NAMALWA (cell line): ENCODE measurements around the gene TTC31.
A peak's percentile ranks its signal among the peaks of the same experiment; 100 is the strongest.
"Not testable (repeated sequence)": the region's sequence is repeated elsewhere in the genome, so short reads cannot be mapped to it uniquely, and the experiment has no call there.

Experiments
- DNase-seq: peaks from one replicate; pipeline ENCODE4 v3.0.0-alpha.2; 2015; ENCODE audit warnings: low spot score

The TTC31 gene

GRCh38 chr2:74482801-74483674, at the start of gene TTC31, which contains the start of gene CCDC142:
TSS of gene TTC31 (plus strand) at chr2:74483081. CDS start at chr2:74483096, 15 bp downstream.
TSS of gene CCDC142 (minus strand) at chr2:74482998. CDS start at chr2:74482837, 161 bp downstream.
- peak; percentile 95 for DNase-seq

GRCh38 chr2:74436111-74436805, 46.6 kb upstream of the TTC31 start:
- DNase-seq, result no peak

- no peak for DNase-seq
Measured at GRCh38 chr2:74436848-74437695, 45.8 kb upstream of the TTC31 start.

- no peak for DNase-seq
Measured at GRCh38 chr2:74438248-74438647, 44.6 kb upstream of the TTC31 start.

- DNase-seq, result no peak
Measured at GRCh38 chr2:74439373-74439772, 43.5 kb upstream of the TTC31 start.

GRCh38 chr2:74439803-74440377, 43.0 kb upstream of the TTC31 start:
- DNase-seq, result no peak

- peak; percentile 74 for DNase-seq
Measured at GRCh38 chr2:74440378-74441169, 42.3 kb upstream of the TTC31 start.

GRCh38 chr2:74441170-74441689, 41.7 kb upstream of the TTC31 start:
- no peak for DNase-seq

GRCh38 chr2:74441690-74442482, 41.0 kb upstream of the TTC31 start, which contains the start of gene RTKN:
TSS of gene RTKN (minus strand) at chr2:74441937. CDS start at chr2:74441816, 121 bp downstream.
- no peak for DNase-seq

GRCh38 chr2:74442483-74443297, 40.2 kb upstream of the TTC31 start:
- not testable (repeated sequence) for DNase-seq

- DNase-seq, result no peak
Measured at GRCh38 chr2:74444498-74445318, 38.2 kb upstream of the TTC31 start.

GRCh38 chr2:74447230-74447999, 35.5 kb upstream of the TTC31 start:
- DNase-seq, result no peak

- no peak for DNase-seq
Measured at GRCh38 chr2:74448771-74449170, 34.1 kb upstream of the TTC31 start.

- DNase-seq, result no peak
Measured at GRCh38 chr2:74450570-74451190, 32.2 kb upstream of the TTC31 start.

GRCh38 chr2:74454654-74455511, 28.0 kb upstream of the TTC31 start, which contains the start of gene INO80B:
TSS of gene INO80B (plus strand) at chr2:74455087. CDS start at chr2:74455117, 30 bp downstream.
- DNase-seq, result peak; percentile 99

- no peak for DNase-seq
Measured at GRCh38 chr2:74457129-74457548, 25.7 kb upstream of the TTC31 start.
